DOHH2 (cell line): ENCODE data around the gene B3GALT2.

Source experiments
- EZH2phosphoT487 ChIP-seq: fragments of 200-600 bp; sonication (generic); IDR thresholded peaks from 2 replicates; pipeline ENCODE4 v1.6.1; 2017; ENCODE audit warnings: borderline replicate concordance, mild to moderate bottlenecking, antibody characterized with exemption, low read length, moderate library complexity, mixed read lengths
- TF ChIP-seq, protein P1 (sequence below): fragments of 200-600 bp; sonication (generic); IDR thresholded peaks from one replicate; pipeline ENCODE4 v1.5.1; 2014; ENCODE audit warnings: antibody characterized with exemption, mild to moderate bottlenecking, low read depth, low read length; ENCODE audit not compliant: poor library complexity, severe bottlenecking

DNA sequence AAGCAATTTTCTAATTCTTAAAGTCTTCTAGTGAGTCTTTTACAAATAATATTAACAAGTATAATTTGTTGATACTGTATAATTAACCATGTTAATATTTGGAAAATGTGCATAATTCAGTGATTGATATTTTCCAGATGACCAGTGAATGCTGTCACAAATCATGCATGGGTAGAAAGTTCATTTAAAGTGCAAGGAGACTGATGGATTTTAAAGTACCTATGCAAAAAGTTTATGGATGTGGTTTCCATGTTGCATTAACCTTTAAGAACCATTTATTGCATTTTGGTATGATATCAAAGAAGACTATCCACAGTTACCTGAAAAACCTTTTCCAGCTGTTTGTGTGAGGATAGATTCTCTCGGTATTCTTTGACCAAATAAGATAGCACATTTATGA is 41.4 kb downstream of the B3GALT2 start:
- TF ChIP-seq, protein P1, sequence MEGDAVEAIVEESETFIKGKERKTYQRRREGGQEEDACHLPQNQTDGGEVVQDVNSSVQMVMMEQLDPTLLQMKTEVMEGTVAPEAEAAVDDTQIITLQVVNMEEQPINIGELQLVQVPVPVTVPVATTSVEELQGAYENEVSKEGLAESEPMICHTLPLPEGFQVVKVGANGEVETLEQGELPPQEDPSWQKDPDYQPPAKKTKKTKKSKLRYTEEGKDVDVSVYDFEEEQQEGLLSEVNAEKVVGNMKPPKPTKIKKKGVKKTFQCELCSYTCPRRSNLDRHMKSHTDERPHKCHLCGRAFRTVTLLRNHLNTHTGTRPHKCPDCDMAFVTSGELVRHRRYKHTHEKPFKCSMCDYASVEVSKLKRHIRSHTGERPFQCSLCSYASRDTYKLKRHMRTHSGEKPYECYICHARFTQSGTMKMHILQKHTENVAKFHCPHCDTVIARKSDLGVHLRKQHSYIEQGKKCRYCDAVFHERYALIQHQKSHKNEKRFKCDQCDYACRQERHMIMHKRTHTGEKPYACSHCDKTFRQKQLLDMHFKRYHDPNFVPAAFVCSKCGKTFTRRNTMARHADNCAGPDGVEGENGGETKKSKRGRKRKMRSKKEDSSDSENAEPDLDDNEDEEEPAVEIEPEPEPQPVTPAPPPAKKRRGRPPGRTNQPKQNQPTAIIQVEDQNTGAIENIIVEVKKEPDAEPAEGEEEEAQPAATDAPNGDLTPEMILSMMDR, result no peak
- TF ChIP-seq EZH2phosphoT487, result no peak
